ENCODE measurements around the gene ALG3.
A peak's percentile ranks its signal among the peaks of the same experiment; 100 is the strongest.

ALG3 gene

GRCh38 chr3:184231671-184232070 is 17.1 kb downstream of the ALG3 start:
- H3K4me3 ChIP-seq (ENCODE audit: low read depth, low read length): no peak overlapping the region
- TF ChIP-seq CTCF (IDR thresholded peaks at IDR 0.05; ENCODE audit: low read depth, low read length, missing control alignments): no peak
- no peak for DNase-seq (ENCODE audit: low read depth)
- in situ Hi-C loops (cut with HindIII; ENCODE audit: low sequenced_read_pairs): loop anchor here (25.0 kb wide), 1 partner anchor 344 kb away; the partner anchor contains the start of gene PARL

- no peak for DNase-seq (ENCODE audit: low read depth)
- H3K4me3 ChIP-seq (ENCODE audit: low read depth, low read length): no peak overlapping the region
- TF ChIP-seq CTCF (IDR thresholded peaks at IDR 0.05; ENCODE audit: low read depth, low read length, missing control alignments): no peak
- in situ Hi-C loops (cut with HindIII; ENCODE audit: low sequenced_read_pairs): loop anchor here (25.0 kb wide), 1 partner anchor 344 kb away; the partner anchor contains the start of gene PARL
These were observed 17.9 kb downstream of the ALG3 start for GRCh38 chr3:184230603-184231528.

- H3K4me3 ChIP-seq (ENCODE audit: low read depth, low read length): peak overlapping the region; percentile 33
- in situ Hi-C loops (cut with HindIII; ENCODE audit: low sequenced_read_pairs): loop anchor here (25.0 kb wide), 1 partner anchor 343 kb away; the partner anchor contains the start of gene PARL
- TF ChIP-seq CTCF (IDR thresholded peaks at IDR 0.05; ENCODE audit: low read depth, low read length, missing control alignments): no peak
- DNase-seq (ENCODE audit: low read depth): no peak
These were observed 18.6 kb downstream of the ALG3 start for GRCh38 chr3:184230081-184230602.

- TF ChIP-seq CTCF (IDR thresholded peaks at IDR 0.05; ENCODE audit: low read depth, low read length, missing control alignments): peak; percentile 11
- in situ Hi-C loops (cut with HindIII; ENCODE audit: low sequenced_read_pairs): loop anchor here (25.0 kb wide), 1 partner anchor 342 kb away; the partner anchor contains the start of gene PARL
- peak within 1 kb of the TSS; percentile 33 for H3K4me3 ChIP-seq (ENCODE audit: low read depth, low read length)
- DNase-seq (ENCODE audit: low read depth): no peak
These were observed 19.2 kb downstream of the ALG3 start, which contains the start of gene VWA5B2 for GRCh38 chr3:184229394-184230080. Gene VWA5B2 (plus strand): TSS chr3:184229585. CDS start chr3:184230529, 944 bp downstream.

GRCh38 chr3:184228376-184229137 is 20.2 kb downstream of the ALG3 start:
- DNase-seq (ENCODE audit: low read depth): no peak
- peak overlapping the region; percentile 33 for H3K4me3 ChIP-seq (ENCODE audit: low read depth, low read length)
- TF ChIP-seq CTCF (IDR thresholded peaks at IDR 0.05; ENCODE audit: low read depth, low read length, missing control alignments): no peak
- in situ Hi-C loops (cut with HindIII; ENCODE audit: low sequenced_read_pairs): loop anchor here (25.0 kb wide), 1 partner anchor 341 kb away; the partner anchor contains the start of gene PARL
